Loucy (cell line): Measurements from ENCODE around the gene ZNF556.

ENCODE experiments used
- H2AFZ ChIP-seq: fragments of 200-600 bp; sonication (generic); 2 replicates; pipeline ENCODE4 v1.6.0; 2016; ENCODE audit warnings: antibody characterized with exemption, mild to moderate bottlenecking, low read length, moderate library complexity
- H3F3A ChIP-seq: fragments of 200-600 bp; 2 replicates; pipeline ENCODE4 v1.6.0; 2016; ENCODE audit warnings: antibody characterized with exemption, low read depth, mild to moderate bottlenecking
- H3K27me3 ChIP-seq: fragments of 200-600 bp; sonication (generic); 2 replicates; pipeline ENCODE4 v1.6.1; 2014; ENCODE audit warnings: low read length, mild to moderate bottlenecking; ENCODE audit not compliant: insufficient read depth, poor library complexity, severe bottlenecking
- H3K36me3 ChIP-seq: fragments of 200-600 bp; sonication (generic); 2 replicates; pipeline ENCODE4 v1.6.1; 2016; ENCODE audit warnings: low read length; ENCODE audit not compliant: insufficient read depth
- H3K4me1 ChIP-seq: fragments of 200-600 bp; sonication (generic); 2 replicates; pipeline ENCODE4 v1.5.1; 2014; ENCODE audit warnings: low read length, mild to moderate bottlenecking; ENCODE audit not compliant: insufficient read depth, poor library complexity, severe bottlenecking
- H3K4me2 ChIP-seq: fragments of 200-600 bp; sonication (generic); 2 replicates; pipeline ENCODE4 v1.6.0; 2014; ENCODE audit warnings: antibody characterized with exemption, low read length, low read depth, mild to moderate bottlenecking; ENCODE audit not compliant: poor library complexity, severe bottlenecking
- H3K4me3 ChIP-seq: fragments of 200-600 bp; sonication (generic); 2 replicates; pipeline ENCODE4 v1.5.1; 2014; ENCODE audit warnings: low read length, mild to moderate bottlenecking, mixed read lengths; ENCODE audit not compliant: poor library complexity, severe bottlenecking
- H3K79me2 ChIP-seq: fragments of 200-600 bp; sonication (generic); 2 replicates; pipeline ENCODE4 v1.6.1; 2014; ENCODE audit warnings: low read length; ENCODE audit not compliant: insufficient read depth
- H3K9ac ChIP-seq: fragments of 200-600 bp; sonication (generic); 2 replicates; pipeline ENCODE4 v1.6.0; 2014; ENCODE audit warnings: mild to moderate bottlenecking, low read depth, low read length, moderate library complexity; ENCODE audit not compliant: poor library complexity, severe bottlenecking
- H3K9me2 ChIP-seq: fragments of 200-600 bp; sonication (generic); replicated peaks from 2 replicates; pipeline ENCODE4 v1.6.1; 2016; ENCODE audit warnings: low read depth, low read length, mixed read lengths
- H3K9me3 ChIP-seq: fragments of 200-600 bp; sonication (generic); 2 replicates; pipeline ENCODE4 v1.6.1; 2014; ENCODE audit warnings: mild to moderate bottlenecking, antibody characterized with exemption, low read length, low read depth; ENCODE audit not compliant: insufficient read depth
- H4K20me1 ChIP-seq: fragments of 200-600 bp; sonication (generic); 2 replicates; pipeline ENCODE4 v1.6.0; 2014; ENCODE audit warnings: antibody characterized with exemption, low read length, mild to moderate bottlenecking; ENCODE audit not compliant: insufficient read depth, poor library complexity, severe bottlenecking
- EZH2phosphoT487 ChIP-seq: fragments of 200-600 bp; IDR thresholded peaks from 2 replicates; pipeline ENCODE4 v1.6.1; 2018; ENCODE audit warnings: antibody characterized with exemption, mild to moderate bottlenecking, moderate library complexity, borderline replicate concordance
- TF ChIP-seq, protein P1 (sequence below): fragments of 200-600 bp; sonication (generic); conservative IDR thresholded peaks from 2 replicates; pipeline ENCODE4 v1.5.1; 2014; ENCODE audit warnings: mild to moderate bottlenecking, antibody characterized with exemption, low read length

Gene ZNF556

DNA sequence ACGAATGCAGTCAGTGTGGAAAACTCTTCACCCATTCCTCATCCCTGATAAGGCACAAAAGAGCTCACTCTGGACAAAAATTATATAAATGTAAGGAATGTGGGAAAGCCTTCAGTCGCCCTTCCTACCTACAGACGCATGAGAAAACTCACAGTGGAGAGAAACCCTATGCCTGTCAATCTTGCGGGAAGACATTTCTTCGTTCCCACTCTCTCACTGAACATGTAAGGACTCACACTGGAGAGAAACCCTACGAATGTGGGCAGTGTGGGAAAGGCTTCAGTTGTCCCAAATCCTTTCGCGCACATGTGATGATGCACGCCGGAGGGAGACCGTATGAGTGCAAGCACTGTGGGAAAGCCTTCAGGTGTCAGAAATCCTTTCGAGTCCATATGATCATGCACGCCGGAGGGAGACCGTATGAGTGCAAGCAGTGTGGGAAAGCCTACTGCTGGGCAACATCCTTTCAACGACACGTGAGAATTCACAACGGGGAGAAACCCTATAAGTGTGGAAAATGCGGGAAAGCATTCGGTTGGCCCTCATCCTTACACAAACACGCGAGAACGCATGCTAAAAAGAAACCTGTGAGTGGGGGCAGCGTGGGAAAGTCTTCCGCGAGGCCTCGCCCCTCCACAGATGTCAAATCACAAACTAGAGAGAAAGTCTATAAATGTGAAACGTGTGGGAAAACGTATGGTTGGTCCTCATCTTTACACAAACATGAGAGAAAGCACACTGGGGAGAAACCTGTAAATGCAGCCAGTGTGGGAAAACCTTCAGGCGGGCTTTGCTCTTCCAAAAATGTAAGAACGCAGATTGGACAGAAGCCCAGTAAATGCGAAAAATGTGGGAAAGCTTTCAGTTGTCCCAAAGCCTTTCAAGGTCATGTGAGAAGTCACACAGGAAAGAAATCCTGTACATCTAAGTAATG, 10.5 kb downstream of the ZNF556 start:
- no peaks in the 10 kb centered on the region for H3K27me3 ChIP-seq
- H3K9me3 ChIP-seq: peaks cover 16% of the 10 kb centered on the region; the same call in 1 of the 2 replicates
- no peaks in the 10 kb centered on the region for H3K4me1 ChIP-seq
- TF ChIP-seq EZH2phosphoT487: no peak
- TF ChIP-seq, protein P1, sequence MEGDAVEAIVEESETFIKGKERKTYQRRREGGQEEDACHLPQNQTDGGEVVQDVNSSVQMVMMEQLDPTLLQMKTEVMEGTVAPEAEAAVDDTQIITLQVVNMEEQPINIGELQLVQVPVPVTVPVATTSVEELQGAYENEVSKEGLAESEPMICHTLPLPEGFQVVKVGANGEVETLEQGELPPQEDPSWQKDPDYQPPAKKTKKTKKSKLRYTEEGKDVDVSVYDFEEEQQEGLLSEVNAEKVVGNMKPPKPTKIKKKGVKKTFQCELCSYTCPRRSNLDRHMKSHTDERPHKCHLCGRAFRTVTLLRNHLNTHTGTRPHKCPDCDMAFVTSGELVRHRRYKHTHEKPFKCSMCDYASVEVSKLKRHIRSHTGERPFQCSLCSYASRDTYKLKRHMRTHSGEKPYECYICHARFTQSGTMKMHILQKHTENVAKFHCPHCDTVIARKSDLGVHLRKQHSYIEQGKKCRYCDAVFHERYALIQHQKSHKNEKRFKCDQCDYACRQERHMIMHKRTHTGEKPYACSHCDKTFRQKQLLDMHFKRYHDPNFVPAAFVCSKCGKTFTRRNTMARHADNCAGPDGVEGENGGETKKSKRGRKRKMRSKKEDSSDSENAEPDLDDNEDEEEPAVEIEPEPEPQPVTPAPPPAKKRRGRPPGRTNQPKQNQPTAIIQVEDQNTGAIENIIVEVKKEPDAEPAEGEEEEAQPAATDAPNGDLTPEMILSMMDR: no peak
- no peaks in the 10 kb centered on the region for H3K79me2 ChIP-seq
- H3K36me3 ChIP-seq: no peaks in the 10 kb centered on the region
- H4K20me1 ChIP-seq: no peaks in the 10 kb centered on the region
- no peaks in the 10 kb centered on the region for H3F3A ChIP-seq
- H3K4me3 ChIP-seq: no peak overlapping the region
- no peak overlapping the region for H3K9ac ChIP-seq
- H3K9me2 ChIP-seq: no peaks in the 10 kb centered on the region
- H2AFZ ChIP-seq: no peak overlapping the region
- no peak overlapping the region for H3K4me2 ChIP-seq

DNA sequence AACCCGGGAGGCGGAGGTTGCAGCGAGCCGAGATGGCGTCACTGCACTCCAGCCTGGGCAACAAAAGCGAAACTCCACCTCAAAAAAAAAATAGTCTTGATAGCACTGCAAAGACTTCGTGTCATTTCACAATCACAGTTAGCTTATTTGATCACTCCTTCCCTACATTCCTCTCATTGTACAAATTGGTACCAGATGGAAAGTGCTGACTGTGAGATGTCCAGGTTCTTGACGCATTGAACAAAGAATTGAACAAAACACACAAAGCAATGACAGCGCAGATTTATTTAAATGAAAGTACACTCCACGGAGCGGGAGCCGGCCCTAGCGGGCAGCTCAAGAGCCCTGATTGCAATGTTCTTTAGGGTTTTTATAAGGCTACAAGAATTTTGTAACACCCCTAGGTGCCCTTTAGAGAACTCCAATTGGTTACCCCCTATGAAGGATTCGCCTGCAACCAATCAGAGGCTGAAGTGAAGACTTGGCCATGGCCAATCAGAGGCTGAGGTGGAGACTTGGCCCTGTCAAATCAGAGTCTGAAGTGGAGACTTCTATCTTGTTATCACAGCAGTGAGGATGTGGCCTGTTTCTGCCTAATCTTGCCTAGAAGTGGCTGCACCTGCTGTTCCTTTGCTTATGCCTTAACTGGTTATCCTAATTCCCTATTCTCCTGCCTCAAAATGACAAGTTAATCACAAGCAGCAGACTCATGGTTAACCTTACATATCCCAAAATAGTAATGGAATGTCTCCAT, 16.7 kb downstream of the ZNF556 start:
- TF ChIP-seq, protein P1: no peak
- TF ChIP-seq EZH2phosphoT487: no peak
- Histone ChIP-seq H3K9ac (no peak overlapping the region), H3K79me2 (no peaks in the 10 kb centered on the region), H3K27me3 (no peaks in the 10 kb centered on the region), H3K4me2 (no peak overlapping the region), H2AFZ (no peak overlapping the region), H4K20me1 (no peaks in the 10 kb centered on the region), H3K4me1 (no peaks in the 10 kb centered on the region), H3F3A (no peaks in the 10 kb centered on the region), H3K9me2 (no peaks in the 10 kb centered on the region), H3K9me3 (peaks cover 4% of the 10 kb centered on the region; the same call in 1 of the 2 replicates), H3K4me3 (no peak overlapping the region), H3K36me3 (no peaks in the 10 kb centered on the region)

DNA sequence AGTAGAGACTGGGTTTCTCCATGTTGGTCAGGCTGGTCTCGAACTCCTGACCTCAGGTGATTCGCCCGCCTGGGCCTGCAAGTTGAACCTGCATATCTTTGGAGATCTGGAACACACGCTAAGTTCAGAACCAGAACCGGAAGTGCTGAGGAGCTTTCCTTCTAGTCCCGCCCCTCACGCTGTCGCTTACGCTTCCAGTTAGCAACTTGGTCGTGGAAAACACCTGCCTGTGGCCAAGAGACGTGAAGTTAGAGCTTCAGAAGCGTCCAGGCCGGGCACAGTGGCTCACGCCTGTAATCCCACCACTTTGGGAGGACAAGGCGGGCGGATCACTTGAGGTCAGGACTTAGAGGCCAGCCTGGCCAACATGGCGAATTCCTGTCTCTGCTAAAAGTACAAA, 18.6 kb downstream of the ZNF556 start:
- TF ChIP-seq, protein P1: no peak
- no peak for TF ChIP-seq EZH2phosphoT487
- Histone ChIP-seq H3K4me1 (no peaks in the 10 kb centered on the region), H3K9ac (no peak overlapping the region), H3K4me2 (no peak overlapping the region), H3K9me3 (no peaks in the 10 kb centered on the region), H3K9me2 (no peaks in the 10 kb centered on the region), H3F3A (no peaks in the 10 kb centered on the region), H4K20me1 (no peaks in the 10 kb centered on the region), H3K4me3 (no peak overlapping the region), H3K79me2 (no peaks in the 10 kb centered on the region), H3K27me3 (no peaks in the 10 kb centered on the region), H2AFZ (no peak overlapping the region), H3K36me3 (no peaks in the 10 kb centered on the region)
